HG03280 (cell line): ENCODE results near the gene IKZF3.
"Not testable (repeated sequence)": the region's sequence is repeated elsewhere in the genome, so short reads cannot be mapped to it uniquely, and the experiment has no call there.

Experiments used
- ATAC-seq: cut with Tn5 transposase; IDR thresholded peaks from one replicate; pipeline ENCODE4 v1.9.1; 2021; ENCODE audit warnings: mild to moderate bottlenecking, moderate library complexity; ENCODE audit not compliant: unreplicated experiment

IKZF3 gene

DNA sequence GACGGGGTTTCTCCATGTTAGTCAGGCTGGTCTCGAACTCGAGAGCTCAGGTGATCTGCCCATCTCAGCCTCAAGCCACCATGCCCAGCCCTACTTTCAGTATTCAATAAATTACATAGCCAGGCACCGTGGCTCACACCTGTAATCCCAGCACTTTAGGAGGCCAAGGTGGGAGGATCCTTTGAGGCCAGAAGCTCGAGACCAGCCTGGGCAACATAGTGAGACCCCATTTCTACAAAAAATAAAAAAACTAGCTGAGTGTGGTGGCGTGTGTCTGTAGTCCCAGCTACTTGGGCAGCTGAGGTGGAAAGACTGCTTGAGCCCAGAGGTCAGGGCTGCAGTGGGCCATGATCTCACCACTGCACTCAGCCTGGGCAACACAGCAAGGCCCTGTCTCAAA, 142.0 kb downstream of the IKZF3 start:
- no peak for ATAC-seq

DNA sequence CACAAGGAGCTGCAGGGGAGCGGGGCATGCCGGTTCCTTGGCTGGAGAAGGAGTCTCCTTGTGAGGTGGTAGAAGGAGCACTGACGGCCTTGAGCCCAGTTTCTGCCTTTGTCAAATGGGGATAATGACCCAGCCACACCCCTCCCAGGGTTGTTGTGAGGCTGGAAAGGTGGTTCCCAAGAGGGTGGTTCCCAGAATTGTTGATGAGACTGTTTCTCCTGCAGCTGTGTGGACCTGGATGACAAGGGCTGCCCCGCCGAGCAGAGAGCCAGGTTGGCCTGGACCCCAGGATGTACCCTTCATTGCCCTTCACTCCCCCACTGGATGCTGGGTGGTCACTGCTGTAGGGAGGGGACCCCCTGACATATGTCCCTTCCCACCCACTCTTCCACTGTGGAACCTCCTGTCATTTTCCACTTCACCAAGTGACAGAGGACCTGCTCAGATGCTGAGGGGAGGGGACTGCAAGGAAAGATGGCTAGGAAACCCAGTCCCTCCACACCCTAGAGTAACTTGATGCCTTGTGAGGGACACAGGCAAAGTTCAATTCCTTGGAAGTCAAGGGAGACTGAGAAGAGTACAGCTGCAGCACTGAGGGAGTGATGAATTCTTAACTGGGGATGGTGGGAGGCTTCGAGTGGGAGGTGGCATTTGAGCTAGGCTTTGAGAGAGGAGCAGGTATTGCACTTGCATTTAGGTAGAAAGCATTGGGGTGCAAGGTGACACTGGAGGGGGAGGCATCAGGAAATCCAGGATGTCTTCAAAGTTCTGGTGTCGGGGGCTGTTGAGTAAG, 144.4 kb downstream of the IKZF3 start:
- ATAC-seq = no peak

DNA sequence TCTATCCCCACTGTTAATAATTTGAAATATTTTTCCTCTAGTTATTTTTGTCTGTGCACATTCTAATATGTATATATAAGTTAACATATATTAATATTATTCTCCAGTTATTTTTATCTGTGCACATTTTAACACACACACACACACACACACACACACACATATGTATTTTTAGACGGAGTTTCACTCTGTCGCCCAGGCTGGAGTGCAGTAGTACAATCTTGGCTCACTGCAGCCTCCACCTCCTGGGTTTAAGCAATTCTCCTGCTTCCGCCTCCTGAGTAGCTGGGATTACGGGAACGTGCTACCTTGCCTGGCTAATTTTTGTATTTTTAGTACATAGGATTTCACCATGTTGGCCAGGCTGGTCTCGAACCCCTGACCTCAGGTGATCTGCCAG, 146.5 kb downstream of the IKZF3 start:
- ATAC-seq = no peak

DNA sequence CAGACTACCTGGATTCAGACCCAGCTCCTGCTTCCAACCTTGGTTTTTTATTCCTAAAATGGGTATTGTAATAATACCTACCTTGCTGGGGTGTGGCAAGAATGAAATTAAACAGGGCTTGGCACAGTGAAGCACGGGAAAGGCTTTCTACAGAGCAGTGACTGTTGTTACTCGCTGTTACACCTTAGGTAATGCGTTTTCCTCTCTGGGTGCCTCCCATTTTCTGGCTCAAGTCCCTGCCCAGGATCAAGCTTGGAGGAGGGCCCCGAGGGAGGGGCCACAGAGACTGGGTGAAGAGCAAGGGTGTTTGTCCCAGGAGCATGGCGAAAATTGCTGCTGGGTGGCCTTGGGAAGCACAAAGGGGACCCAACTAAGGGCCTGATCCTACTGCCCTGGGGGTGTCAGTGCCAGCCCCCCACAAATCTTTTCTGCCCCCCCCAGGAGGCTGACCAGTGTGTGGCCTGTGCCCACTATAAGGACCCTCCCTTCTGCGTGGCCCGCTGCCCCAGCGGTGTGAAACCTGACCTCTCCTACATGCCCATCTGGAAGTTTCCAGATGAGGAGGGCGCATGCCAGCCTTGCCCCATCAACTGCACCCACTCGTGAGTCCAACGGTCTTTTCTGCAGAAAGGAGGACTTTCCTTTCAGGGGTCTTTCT, 147.1 kb downstream of the IKZF3 start:
- ATAC-seq = no peak

DNA sequence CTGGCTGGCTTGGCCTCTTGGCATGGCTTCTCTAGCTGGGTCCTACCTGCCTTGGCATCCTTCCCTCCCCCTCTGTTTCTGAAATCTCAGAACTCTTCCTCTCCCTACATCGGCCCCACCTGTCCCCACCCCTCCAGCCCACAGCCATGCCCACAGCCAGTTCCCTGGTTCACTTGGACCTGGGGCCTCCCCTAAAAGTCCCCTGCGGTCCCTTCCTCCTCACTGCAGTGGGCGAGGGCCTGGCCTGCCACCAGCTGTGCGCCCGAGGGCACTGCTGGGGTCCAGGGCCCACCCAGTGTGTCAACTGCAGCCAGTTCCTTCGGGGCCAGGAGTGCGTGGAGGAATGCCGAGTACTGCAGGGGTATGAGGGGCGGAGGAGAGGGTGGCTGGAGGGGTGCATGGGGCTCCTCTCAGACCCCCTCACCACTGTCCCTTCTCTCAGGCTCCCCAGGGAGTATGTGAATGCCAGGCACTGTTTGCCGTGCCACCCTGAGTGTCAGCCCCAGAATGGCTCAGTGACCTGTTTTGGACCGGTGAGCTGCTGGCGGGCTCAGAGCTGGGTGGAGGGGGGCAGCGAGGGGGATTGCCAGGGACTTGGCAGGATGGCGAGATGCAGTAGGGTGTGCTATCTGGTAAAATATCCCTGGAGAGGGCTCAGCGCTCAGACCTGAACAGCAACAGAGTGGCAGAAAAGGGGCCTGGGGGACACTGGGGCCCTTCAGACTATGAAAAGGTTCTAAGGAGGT, 147.9 kb downstream of the IKZF3 start:
- ATAC-seq = no peak

DNA sequence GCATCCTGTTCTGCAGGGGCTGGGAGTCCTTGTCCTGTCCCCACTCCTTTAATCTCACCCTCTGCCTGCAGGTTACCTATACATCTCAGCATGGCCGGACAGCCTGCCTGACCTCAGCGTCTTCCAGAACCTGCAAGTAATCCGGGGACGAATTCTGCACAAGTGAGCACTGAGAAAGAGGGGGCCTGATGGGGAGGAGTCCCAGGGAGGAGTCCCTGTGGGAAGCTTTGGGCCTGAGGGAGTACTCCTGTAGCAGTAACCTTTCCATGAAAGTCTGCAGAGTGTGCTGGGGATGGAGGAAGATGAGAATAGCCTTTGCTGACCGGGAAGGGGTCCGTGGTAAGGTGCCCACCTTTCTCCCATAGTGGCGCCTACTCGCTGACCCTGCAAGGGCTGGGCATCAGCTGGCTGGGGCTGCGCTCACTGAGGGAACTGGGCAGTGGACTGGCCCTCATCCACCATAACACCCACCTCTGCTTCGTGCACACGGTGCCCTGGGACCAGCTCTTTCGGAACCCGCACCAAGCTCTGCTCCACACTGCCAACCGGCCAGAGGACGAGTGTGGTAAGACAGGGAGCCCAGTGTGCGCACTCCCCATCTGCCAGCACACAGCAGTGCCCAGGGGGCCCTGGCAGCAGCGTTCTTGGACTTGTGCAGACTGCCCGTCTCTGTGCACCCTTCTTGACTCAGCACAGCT, 148.6 kb downstream of the IKZF3 start:
- ATAC-seq = no peak

DNA sequence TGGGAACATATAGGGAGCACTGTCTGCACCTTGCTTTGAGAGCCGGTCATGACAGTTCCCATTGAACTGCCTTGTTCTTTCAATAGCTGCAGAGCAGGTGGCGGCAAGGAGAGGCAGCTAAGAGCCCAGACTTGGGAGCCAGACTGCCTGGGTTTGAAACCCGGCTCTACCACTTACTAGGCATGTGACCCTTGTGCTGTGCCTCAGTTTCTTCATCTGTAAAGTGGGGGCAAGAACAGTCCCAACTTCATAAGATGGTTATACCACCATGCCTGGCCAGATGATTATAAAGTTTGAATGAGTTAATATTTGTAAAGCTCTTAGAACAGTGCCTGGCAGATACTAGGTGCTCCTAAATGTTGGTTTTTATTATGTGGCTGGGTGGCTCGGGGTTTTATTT, 149.9 kb downstream of the IKZF3 start:
- ATAC-seq = no peak

DNA sequence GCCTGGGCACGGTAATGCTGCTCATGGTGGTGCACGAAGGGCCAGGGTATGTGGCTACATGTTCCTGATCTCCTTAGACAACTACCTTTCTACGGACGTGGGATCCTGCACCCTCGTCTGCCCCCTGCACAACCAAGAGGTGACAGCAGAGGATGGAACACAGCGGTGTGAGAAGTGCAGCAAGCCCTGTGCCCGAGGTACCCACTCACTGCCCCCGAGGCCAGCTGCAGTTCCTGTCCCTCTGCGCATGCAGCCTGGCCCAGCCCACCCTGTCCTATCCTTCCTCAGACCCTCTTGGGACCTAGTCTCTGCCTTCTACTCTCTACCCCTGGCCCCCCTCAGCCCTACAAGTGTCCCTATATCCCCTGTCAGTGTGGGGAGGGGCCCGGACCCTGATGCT, 152.3 kb downstream of the IKZF3 start:
- no peak for ATAC-seq

DNA sequence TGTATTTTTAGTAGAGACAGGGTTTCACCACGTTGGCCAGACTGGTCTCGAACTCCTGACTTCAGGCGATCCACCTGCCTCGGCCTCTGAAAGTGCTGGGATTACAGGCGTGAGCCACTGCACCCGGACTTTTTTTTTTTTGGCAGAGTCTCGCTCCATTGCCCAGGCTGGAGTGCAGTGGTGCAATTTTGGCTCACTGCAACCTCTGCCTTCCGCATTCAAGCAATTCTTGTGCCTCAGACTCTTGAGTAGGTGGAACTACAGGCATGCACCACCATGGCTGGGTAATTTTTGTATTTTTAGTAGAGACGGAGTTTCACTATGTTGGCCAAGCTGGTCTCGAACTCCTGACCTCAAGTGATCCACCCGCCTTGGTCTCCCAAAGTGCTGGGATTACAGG, 153.0 kb downstream of the IKZF3 start:
- ATAC-seq = not testable (repeated sequence)

DNA sequence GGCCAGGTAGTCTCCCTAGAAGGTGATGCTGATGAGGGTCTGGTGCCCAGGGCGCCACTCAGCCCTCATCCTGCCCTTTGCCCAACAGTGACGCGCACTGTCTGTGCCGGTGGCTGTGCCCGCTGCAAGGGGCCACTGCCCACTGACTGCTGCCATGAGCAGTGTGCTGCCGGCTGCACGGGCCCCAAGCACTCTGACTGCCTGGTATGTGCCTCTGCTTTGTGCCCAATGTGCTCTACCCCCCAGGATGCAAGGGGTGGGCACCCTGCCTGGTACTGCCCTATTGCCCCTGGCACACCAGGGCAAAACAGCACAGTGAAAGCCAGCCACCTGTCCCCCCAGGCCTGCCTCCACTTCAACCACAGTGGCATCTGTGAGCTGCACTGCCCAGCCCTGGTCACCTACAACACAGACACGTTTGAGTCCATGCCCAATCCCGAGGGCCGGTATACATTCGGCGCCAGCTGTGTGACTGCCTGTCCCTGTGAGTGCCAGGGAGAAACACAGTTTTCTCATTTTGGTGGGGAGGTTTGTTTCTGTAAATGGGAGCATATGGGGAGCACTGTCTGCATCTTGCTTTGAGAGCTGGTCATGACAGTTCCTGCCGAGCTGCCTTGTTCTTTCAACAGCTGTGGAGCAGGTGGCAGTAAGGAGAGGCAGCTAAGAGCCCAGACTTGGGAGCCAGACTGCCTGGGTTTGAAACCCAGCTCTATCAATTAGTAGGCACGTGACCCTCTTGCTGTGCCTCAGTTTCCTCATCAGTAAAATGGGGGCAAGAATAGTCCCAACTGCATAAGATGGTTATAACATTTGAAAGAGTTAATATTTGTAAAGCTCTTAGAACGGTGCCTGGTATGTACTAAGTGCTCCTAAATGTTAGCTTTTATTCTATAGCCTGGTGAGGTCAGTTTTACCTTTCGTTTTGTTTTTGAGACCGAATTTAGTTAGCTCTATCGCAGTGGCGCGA, 153.8 kb downstream of the IKZF3 start:
- ATAC-seq = no peak

DNA sequence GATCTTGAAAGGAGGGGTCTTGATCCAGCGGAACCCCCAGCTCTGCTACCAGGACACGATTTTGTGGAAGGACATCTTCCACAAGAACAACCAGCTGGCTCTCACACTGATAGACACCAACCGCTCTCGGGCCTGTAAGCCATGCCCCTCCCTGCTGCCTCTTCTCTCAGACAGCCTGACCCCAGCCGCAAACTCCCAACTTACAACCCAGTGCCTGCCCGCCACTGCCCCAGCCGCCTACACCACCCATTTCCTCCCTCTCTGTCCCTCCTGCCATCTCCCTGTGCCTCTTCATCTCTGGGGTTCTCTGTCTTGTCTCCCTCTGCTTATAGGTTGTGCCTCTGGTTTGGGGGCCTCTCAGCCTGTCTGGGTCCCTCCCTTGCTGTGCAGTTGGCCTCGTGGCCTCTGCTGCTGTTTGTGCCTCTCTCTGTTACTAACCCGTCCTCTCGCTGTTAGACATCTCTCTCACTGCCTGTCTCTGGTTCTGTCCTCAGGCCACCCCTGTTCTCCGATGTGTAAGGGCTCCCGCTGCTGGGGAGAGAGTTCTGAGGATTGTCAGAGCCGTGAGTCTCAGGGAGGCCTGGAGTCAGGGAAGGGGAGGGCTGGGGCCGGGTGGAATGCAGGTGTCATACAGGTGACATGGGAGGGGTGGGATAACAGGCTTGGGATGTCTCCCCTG, 154.7 kb downstream of the IKZF3 start:
- ATAC-seq = no peak
